Measurements from ENCODE around the gene YBEY.

DNA sequence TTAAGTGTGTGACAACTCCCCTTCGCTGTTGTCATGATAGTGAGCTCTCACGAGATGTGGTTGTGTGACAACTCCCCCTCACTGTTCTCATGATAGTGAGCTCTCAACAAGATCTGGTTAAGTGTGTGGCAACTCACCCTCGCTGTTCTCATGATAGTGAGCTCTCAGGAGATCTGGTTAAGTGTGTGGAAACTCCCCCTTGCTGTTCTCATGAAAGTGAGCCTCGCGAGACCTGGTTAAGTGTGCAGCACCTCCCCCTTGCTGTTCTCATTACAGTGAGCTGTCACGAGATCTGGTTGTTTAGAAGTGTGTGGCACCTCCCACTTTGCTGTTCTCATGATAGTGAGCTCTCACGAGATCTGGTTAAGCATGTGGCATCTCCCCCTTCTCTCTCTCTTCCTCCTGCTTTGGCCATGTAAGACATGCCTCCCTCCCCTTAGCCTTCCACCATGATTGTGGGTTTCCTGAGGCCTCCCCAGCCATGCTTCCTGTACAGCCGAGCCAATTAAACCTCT is 32.5 kb upstream of the YBEY start:
- TF ChIP-seq, protein P1, sequence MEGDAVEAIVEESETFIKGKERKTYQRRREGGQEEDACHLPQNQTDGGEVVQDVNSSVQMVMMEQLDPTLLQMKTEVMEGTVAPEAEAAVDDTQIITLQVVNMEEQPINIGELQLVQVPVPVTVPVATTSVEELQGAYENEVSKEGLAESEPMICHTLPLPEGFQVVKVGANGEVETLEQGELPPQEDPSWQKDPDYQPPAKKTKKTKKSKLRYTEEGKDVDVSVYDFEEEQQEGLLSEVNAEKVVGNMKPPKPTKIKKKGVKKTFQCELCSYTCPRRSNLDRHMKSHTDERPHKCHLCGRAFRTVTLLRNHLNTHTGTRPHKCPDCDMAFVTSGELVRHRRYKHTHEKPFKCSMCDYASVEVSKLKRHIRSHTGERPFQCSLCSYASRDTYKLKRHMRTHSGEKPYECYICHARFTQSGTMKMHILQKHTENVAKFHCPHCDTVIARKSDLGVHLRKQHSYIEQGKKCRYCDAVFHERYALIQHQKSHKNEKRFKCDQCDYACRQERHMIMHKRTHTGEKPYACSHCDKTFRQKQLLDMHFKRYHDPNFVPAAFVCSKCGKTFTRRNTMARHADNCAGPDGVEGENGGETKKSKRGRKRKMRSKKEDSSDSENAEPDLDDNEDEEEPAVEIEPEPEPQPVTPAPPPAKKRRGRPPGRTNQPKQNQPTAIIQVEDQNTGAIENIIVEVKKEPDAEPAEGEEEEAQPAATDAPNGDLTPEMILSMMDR (IDR thresholded peaks at IDR 0.05), result no peak
- TF ChIP-seq POLR2AphosphoS5 (IDR thresholded peaks at IDR 0.05), result no peak

All from esophagus muscularis mucosa (tissue), 3 donors.